Subcutaneous abdominal adipose tissue (tissue), 5 donors: ENCODE measurements around the gene TSPAN31.

Experiments used
- H3K27ac ChIP-seq: one replicate; pipeline ENCODE4 v1.7.0; 2013; ENCODE audit warnings: low read depth, mild to moderate bottlenecking, inconsistent platforms, low read length, moderate library complexity
- H3K27me3 ChIP-seq, 5 donors: one replicate each; pipeline ENCODE4 v1.7.0; 2013; ENCODE audit warnings: low read length in 5 of 5, inconsistent platforms in 1 of 5; ENCODE audit not compliant: control insufficient read depth in 5 of 5, insufficient read depth in 4 of 5
- H3K36me3 ChIP-seq, 5 donors: one replicate each; pipeline ENCODE4 v1.7.0; 2013; ENCODE audit warnings: low read length in 5 of 5; ENCODE audit not compliant: control insufficient read depth in 5 of 5, insufficient read depth in 5 of 5
- H3K4me1 ChIP-seq, 5 donors: one replicate each; pipeline ENCODE4 v1.7.0; 2013; ENCODE audit warnings: low read length in 5 of 5, mild to moderate bottlenecking in 3 of 5, moderate library complexity in 1 of 5; ENCODE audit not compliant: control insufficient read depth in 5 of 5, insufficient read depth in 5 of 5
- H3K4me3 ChIP-seq, 5 donors: one replicate each; pipeline ENCODE4 v1.7.0; 2013; ENCODE audit warnings: low read length in 5 of 5, low read depth in 1 of 5
- H3K9ac ChIP-seq, 5 donors: one replicate each; pipeline ENCODE4 v1.7.0; 2013; ENCODE audit warnings: low read length in 5 of 5, mild to moderate bottlenecking in 4 of 5, moderate library complexity in 3 of 5
- H3K9me3 ChIP-seq, 5 donors: one replicate each; pipeline ENCODE4 v1.7.0; 2013; ENCODE audit warnings: low read length in 5 of 5; ENCODE audit not compliant: control insufficient read depth in 5 of 5
- donor health status: healthy.
- donor health status: healthy.
- donor health status: healthy.
- donor health status: healthy.
- donor health status: healthy.

Gene TSPAN31

GRCh38 chr12:57741844-57742738, 2.7 kb upstream of the TSPAN31 start:
- peaks cover 3 to 9% (median 6%) of the 10 kb centered on the region in 5 donors for H3K36me3 ChIP-seq
- peaks cover 5 to 47% (median 27%) of the 10 kb centered on the region in 5 donors for H3K4me1 ChIP-seq
- H3K9me3 ChIP-seq, result no peaks in the 10 kb centered on the region
- peak overlapping the region in 3 of 5 donors; percentile 38 to 51 (median 43) for H3K4me3 ChIP-seq
- H3K27ac ChIP-seq, result no peak overlapping the region
- H3K9ac ChIP-seq, result no peak overlapping the region
- H3K27me3 ChIP-seq, result peaks cover 2 to 30% (median 18%) of the 10 kb centered on the region in 5 donors

DNA sequence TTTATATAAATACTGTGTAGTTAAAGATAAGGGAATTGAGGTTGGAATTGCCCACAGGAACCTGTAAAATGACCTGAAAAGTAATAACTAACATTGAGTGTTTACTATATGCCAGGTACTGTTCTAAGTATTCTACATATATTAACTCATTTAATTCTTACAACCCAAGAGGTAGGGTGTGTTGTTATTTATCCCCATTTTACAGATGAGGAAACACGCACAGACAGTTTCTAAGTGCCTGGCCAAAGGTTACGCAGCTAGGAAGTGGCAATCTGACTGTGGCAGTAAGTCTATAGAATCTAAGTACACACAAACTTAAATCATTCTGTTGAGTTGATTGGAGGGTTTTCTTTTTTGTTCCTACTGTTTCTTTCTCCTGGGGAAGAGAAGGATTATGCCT, 1.1 kb upstream of the TSPAN31 start:
- Histone ChIP-seq H3K4me1 (peaks cover 5 to 36% (median 18%) of the 10 kb centered on the region in 5 donors), H3K27ac (no peak overlapping the region), H3K27me3 (peaks cover 0 to 24% (median 14%) of the 10 kb centered on the region in 5 donors), H3K36me3 (peaks cover 13 to 24% (median 19%) of the 10 kb centered on the region in 5 donors), H3K9me3 (no peaks in the 10 kb centered on the region), H3K4me3 (peak overlapping the region in 3 of 5 donors; percentile 88 to 96 (median 92)), H3K9ac (no peak overlapping the region)

GRCh38 chr12:57744194-57744776, 554 bp upstream of the TSPAN31 start:
- Histone ChIP-seq H3K27me3 (peaks cover 0 to 19% (median 9%) of the 10 kb centered on the region in 5 donors), H3K9ac (peak overlapping the region in 4 of 5 donors; percentile 93 to 99 (median 98)), H3K9me3 (no peaks in the 10 kb centered on the region), H3K4me1 (peaks cover 5 to 34% (median 18%) of the 10 kb centered on the region in 5 donors), H3K27ac (peak overlapping the region; percentile 99), H3K36me3 (peaks cover 13 to 29% (median 25%) of the 10 kb centered on the region in 5 donors), H3K4me3 (peak overlapping the region; percentile 88 to 96 (median 92))

DNA sequence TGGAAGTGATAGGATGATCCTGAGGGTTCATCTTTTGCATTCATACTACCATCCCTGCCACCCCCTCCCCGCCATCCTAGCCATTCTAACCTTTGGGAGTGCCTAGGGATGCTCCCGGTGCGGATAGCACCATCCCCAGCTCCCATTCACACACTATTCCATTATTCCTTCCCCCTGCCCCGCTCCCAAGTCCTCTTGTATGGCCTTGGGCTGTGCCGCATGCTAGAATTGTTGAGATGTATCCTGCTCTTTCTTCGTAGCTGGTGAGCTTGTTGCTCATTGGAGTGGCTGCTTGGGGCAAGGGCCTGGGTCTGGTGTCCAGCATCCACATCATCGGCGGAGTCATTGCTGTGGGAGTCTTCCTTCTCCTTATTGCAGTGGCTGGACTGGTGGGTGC, 644 bp downstream of the TSPAN31 start:
- H3K27me3 ChIP-seq, result peaks cover 0 to 9% (median 4%) of the 10 kb centered on the region in 5 donors
- peak overlapping the region; percentile 99 for H3K27ac ChIP-seq
- H3K36me3 ChIP-seq, result peaks cover 13 to 40% (median 28%) of the 10 kb centered on the region in 5 donors
- no peaks in the 10 kb centered on the region for H3K9me3 ChIP-seq
- H3K4me3 ChIP-seq, result peak overlapping the region; percentile 88 to 96 (median 92)
- H3K9ac ChIP-seq, result peak overlapping the region; percentile 93 to 99 (median 98)
- H3K4me1 ChIP-seq, result peaks cover 5 to 28% (median 18%) of the 10 kb centered on the region in 5 donors

GRCh38 chr12:57746025-57746424, 1.2 kb downstream of the TSPAN31 start:
- H3K4me3 ChIP-seq, result peak overlapping the region in 3 of 5 donors; percentile 92 to 96 (median 93)
- H3K4me1 ChIP-seq, result peaks cover 5 to 26% (median 24%) of the 10 kb centered on the region in 5 donors
- H3K9ac ChIP-seq, result no peak overlapping the region
- no peaks in the 10 kb centered on the region for H3K9me3 ChIP-seq
- peak overlapping the region; percentile 99 for H3K27ac ChIP-seq
- H3K27me3 ChIP-seq, result peaks cover 0 to 4% (median 2%) of the 10 kb centered on the region in 5 donors
- peaks cover 13 to 44% (median 31%) of the 10 kb centered on the region in 5 donors for H3K36me3 ChIP-seq

GRCh38 chr12:57749061-57749460, 4.2 kb downstream of the TSPAN31 start:
- no peak overlapping the region for H3K27ac ChIP-seq
- no peaks in the 10 kb centered on the region for H3K27me3 ChIP-seq
- no peak overlapping the region for H3K4me3 ChIP-seq
- no peaks in the 10 kb centered on the region for H3K9me3 ChIP-seq
- no peak overlapping the region for H3K9ac ChIP-seq
- H3K4me1 ChIP-seq, result peaks cover 10 to 38% (median 34%) of the 10 kb centered on the region in 5 donors
- peaks cover 13 to 44% (median 31%) of the 10 kb centered on the region in 5 donors for H3K36me3 ChIP-seq

DNA sequence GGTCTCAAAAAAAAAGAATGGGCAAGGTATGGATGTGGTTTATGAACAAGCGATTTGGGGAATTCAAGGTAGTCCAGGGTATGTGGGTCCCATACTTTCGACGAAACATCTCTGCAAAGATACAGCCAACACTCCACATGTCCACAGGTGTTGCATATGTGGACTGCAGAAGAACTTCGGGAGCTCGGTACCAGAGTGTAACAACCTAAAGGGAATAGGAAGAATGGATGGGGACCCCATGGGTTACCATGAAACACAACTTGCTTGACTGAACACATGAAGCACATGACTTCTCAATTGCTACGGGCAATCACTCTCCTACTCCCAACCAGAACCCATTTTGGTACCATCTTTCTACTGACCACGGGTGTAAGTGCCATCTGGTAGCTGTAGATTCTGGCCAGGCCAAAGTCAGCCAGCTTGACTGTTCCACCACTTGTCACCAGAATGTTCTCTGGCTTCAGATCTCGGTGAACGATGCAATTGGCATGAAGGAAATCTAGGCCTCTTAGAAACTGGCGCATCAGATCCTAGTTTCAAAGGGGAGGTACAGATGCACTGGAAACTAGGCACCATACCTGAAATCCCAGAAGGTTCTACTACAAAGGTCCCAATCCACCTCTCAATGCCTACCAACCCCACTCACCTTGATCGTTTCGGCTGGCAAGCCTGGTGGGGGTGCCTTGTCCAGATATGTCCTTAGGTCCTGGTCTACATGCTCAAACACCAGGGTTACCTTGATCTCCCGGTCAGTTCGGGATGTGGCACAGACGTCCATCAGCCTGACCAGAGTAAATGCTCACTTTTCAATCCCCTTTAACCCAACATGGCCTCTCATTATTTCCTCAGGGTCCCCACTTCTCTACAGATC, 6.0 kb downstream of the TSPAN31 start:
- peaks cover 13 to 44% (median 31%) of the 10 kb centered on the region in 5 donors for H3K36me3 ChIP-seq
- H3K27ac ChIP-seq, result peak overlapping the region; percentile 94
- no peaks in the 10 kb centered on the region for H3K9me3 ChIP-seq
- no peaks in the 10 kb centered on the region for H3K27me3 ChIP-seq
- peaks cover 9 to 37% (median 30%) of the 10 kb centered on the region in 5 donors for H3K4me1 ChIP-seq
- peak overlapping the region; percentile 66 to 92 (median 81) for H3K4me3 ChIP-seq
- H3K9ac ChIP-seq, result peak overlapping the region; percentile 74 to 92 (median 86)

GRCh38 chr12:57751432-57751787, 6.6 kb downstream of the TSPAN31 start:
- peaks cover 13 to 42% (median 31%) of the 10 kb centered on the region in 5 donors for H3K36me3 ChIP-seq
- no peaks in the 10 kb centered on the region for H3K27me3 ChIP-seq
- H3K4me3 ChIP-seq, result peak overlapping the region; percentile 66 to 92 (median 81)
- peak overlapping the region; percentile 94 for H3K27ac ChIP-seq
- peaks cover 9 to 37% (median 34%) of the 10 kb centered on the region in 5 donors for H3K4me1 ChIP-seq
- peak overlapping the region; percentile 74 to 92 (median 86) for H3K9ac ChIP-seq
- H3K9me3 ChIP-seq, result no peaks in the 10 kb centered on the region
